Neural progenitor cell (in vitro differentiated cells): ENCODE data around the gene IGSF8. TPM values are rescaled to one million over a fixed set of nuclear protein-coding genes. Genes with fewer than 3 reads are reported as not detected.

Experiments
- DNase-seq: peaks from one replicate; pipeline ENCODE4 v3.0.0-alpha.2; 2016; ENCODE audit warnings: low spot score
- H2AFZ ChIP-seq: fragments of 200-600 bp; sonication (generic); replicated peaks from 2 replicates; pipeline ENCODE4 v1.6.1; 2016; ENCODE audit warnings: antibody characterized with exemption
- H3F3A ChIP-seq: fragments of 200-600 bp; sonication (generic); 2 replicates; pipeline ENCODE4 v1.6.1; 2016; ENCODE audit warnings: antibody characterized with exemption, low read depth
- H3K27ac ChIP-seq: fragments of 200-600 bp; sonication (generic); 2 replicates; pipeline ENCODE4 v1.5.1; 2016; ENCODE audit warnings: mild to moderate bottlenecking
- H3K27me3 ChIP-seq: fragments of 200-600 bp; sonication (generic); 2 replicates; pipeline ENCODE4 v1.6.1; 2016; ENCODE audit warnings: mild to moderate bottlenecking, moderate library complexity
- H3K36me3 ChIP-seq: fragments of 200-600 bp; sonication (generic); 2 replicates; pipeline ENCODE4 v1.5.1; 2016
- H3K4me1 ChIP-seq: fragments of 200-600 bp; sonication (generic); 2 replicates; pipeline ENCODE4 v1.6.1; 2016; ENCODE audit warnings: mixed run types
- H3K4me2 ChIP-seq: fragments of 200-600 bp; sonication (generic); 2 replicates; pipeline ENCODE4 v1.6.1; 2016
- H3K4me3 ChIP-seq: fragments of 200-600 bp; sonication (generic); 2 replicates; pipeline ENCODE4 v1.5.1; 2016
- H3K79me2 ChIP-seq: fragments of 200-600 bp; sonication (generic); 2 replicates; pipeline ENCODE4 v1.6.1; 2016; ENCODE audit warnings: low read depth
- H3K9ac ChIP-seq: fragments of 200-600 bp; sonication (generic); 2 replicates; pipeline ENCODE4 v1.6.1; 2016
- H3K9me3 ChIP-seq: fragments of 200-600 bp; sonication (generic); 2 replicates; pipeline ENCODE4 v1.5.1; 2016; ENCODE audit warnings: low read depth
- H4K20me1 ChIP-seq: fragments of 200-600 bp; sonication (generic); 2 replicates; pipeline ENCODE4 v1.6.1; 2016; ENCODE audit warnings: low read depth
- H3K27ac Mint-ChIP-seq: 3 replicates; pipeline ENCODE4 v1.8.0; 2021; ENCODE audit warnings: mixed read lengths
- H3K27me3 Mint-ChIP-seq: 2 replicates; pipeline ENCODE4 v1.8.0; 2022; ENCODE audit warnings: low read depth, mild to moderate bottlenecking, inconsistent platforms, moderate library complexity, mixed read lengths; ENCODE audit not compliant: insufficient read depth
- H3K36me3 Mint-ChIP-seq: 3 replicates; pipeline ENCODE4 v1.8.0; 2021; ENCODE audit warnings: mixed read lengths
- H3K4me1 Mint-ChIP-seq: 3 replicates; pipeline ENCODE4 v1.8.0; 2021; ENCODE audit warnings: mixed read lengths
- H3K4me3 Mint-ChIP-seq: 3 replicates; pipeline ENCODE4 v1.8.0; 2021; ENCODE audit warnings: mild to moderate bottlenecking, moderate library complexity, mixed read lengths
- H3K9me3 Mint-ChIP-seq: 3 replicates; pipeline ENCODE4 v1.8.0; 2020; ENCODE audit warnings: mixed read lengths
- CTCF ChIP-seq: fragments of 200-600 bp; sonication (generic); IDR thresholded peaks from 2 replicates; pipeline ENCODE4 v1.5.1; 2017; ENCODE audit warnings: antibody characterized with exemption, mild to moderate bottlenecking
- EZH2 ChIP-seq: fragments of 200-600 bp; sonication (generic); IDR thresholded peaks from 2 replicates; pipeline ENCODE4 v1.6.1; 2017; ENCODE audit warnings: antibody characterized with exemption, mild to moderate bottlenecking, moderate library complexity
- EZH2phosphoT487 ChIP-seq: fragments of 200-600 bp; sonication (generic); IDR thresholded peaks from 2 replicates; pipeline ENCODE4 v1.6.1; 2017; ENCODE audit warnings: antibody characterized with exemption
- total RNA-seq: library from RNA; depleted of rRNA; stranded (reverse); fragments of >200 nt; gene quantifications from 2 replicates; pipeline ENCODE4 v1.2.3, GENCODE V29; 2015; ENCODE audit warnings: low replicate concordance

IGSF8 gene
- total RNA-seq, 1 donor from 2014 or later = 9.4 TPM

- Mint-ChIP-seq H3K27me3 (peaks cover 38% of the 10 kb centered on the region), H3K36me3 (no peaks in the 10 kb centered on the region), H3K4me1 (peaks cover 19% of the 10 kb centered on the region), H3K9me3 (peaks cover 2% of the 10 kb centered on the region), H3K27ac (no peak overlapping the region), H3K4me3 (peak overlapping the region; percentile 59)
- Histone ChIP-seq H4K20me1 (no peaks in the 10 kb centered on the region), H3K9ac (no peak overlapping the region), H3K9me3 (no peaks in the 10 kb centered on the region), H3K79me2 (no peaks in the 10 kb centered on the region), H2AFZ (no peak overlapping the region), H3K36me3 (no peaks in the 10 kb centered on the region), H3K27me3 (peaks cover 63% of the 10 kb centered on the region), H3K4me1 (no peaks in the 10 kb centered on the region), H3K4me2 (no peak overlapping the region), H3K27ac (no peak overlapping the region), H3K4me3 (no peak overlapping the region), H3F3A (no peaks in the 10 kb centered on the region)
- DNase-seq = peak; percentile 92
- TF ChIP-seq EZH2 = peak; percentile 43
- TF ChIP-seq EZH2phosphoT487 = no peak
- peak; percentile 92 for TF ChIP-seq CTCF
These were observed 12.5 kb downstream of the IGSF8 start for GRCh38 chr1:160085686-160086455.

- Histone ChIP-seq H3F3A (no peaks in the 10 kb centered on the region), H3K9ac (no peak overlapping the region), H3K4me3 (no peak overlapping the region), H3K36me3 (no peaks in the 10 kb centered on the region), H3K4me2 (no peak overlapping the region), H2AFZ (no peak overlapping the region), H3K4me1 (no peaks in the 10 kb centered on the region), H4K20me1 (no peaks in the 10 kb centered on the region), H3K27me3 (peaks cover 73% of the 10 kb centered on the region), H3K9me3 (no peaks in the 10 kb centered on the region), H3K27ac (no peak overlapping the region), H3K79me2 (no peaks in the 10 kb centered on the region)
- H3K9me3 Mint-ChIP-seq = peaks cover 2% of the 10 kb centered on the region
- H3K27me3 Mint-ChIP-seq = peaks cover 40% of the 10 kb centered on the region
- DNase-seq = no peak
- H3K4me3 Mint-ChIP-seq = no peak overlapping the region
- peaks cover 19% of the 10 kb centered on the region for H3K4me1 Mint-ChIP-seq
- TF ChIP-seq EZH2 (no peak), EZH2phosphoT487 (no peak), CTCF (no peak)
- H3K27ac Mint-ChIP-seq = no peak overlapping the region
- H3K36me3 Mint-ChIP-seq = no peaks in the 10 kb centered on the region
These were observed 13.6 kb downstream of the IGSF8 start for GRCh38 chr1:160084771-160085321.

- H3K9me3 Mint-ChIP-seq = peaks cover 2% of the 10 kb centered on the region
- H2AFZ ChIP-seq = peak overlapping the region; percentile 89
- H3K4me1 Mint-ChIP-seq = peaks cover 19% of the 10 kb centered on the region
These were observed 14.2 kb downstream of the IGSF8 start for GRCh38 chr1:160083968-160084770.

More at GRCh38 chr1:160083968-160084770, 14.2 kb downstream of the IGSF8 start:
- Histone ChIP-seq H3F3A (no peaks in the 10 kb centered on the region), H3K9ac (no peak overlapping the region), H3K4me3 (peak overlapping the region; percentile 47), H3K9me3 (no peaks in the 10 kb centered on the region), H3K4me1 (no peaks in the 10 kb centered on the region), H3K27ac (no peak overlapping the region), H4K20me1 (no peaks in the 10 kb centered on the region), H3K27me3 (peaks cover 80% of the 10 kb centered on the region), H3K36me3 (no peaks in the 10 kb centered on the region), H3K4me2 (peak overlapping the region; percentile 78), H3K79me2 (no peaks in the 10 kb centered on the region)
- H3K27ac Mint-ChIP-seq = no peak overlapping the region
- H3K27me3 Mint-ChIP-seq = peaks cover 40% of the 10 kb centered on the region
- DNase-seq = peak; percentile 78
- H3K36me3 Mint-ChIP-seq = no peaks in the 10 kb centered on the region
- TF ChIP-seq CTCF (peak; percentile 74), EZH2phosphoT487 (no peak), EZH2 (peak; percentile 48)
- H3K4me3 Mint-ChIP-seq = peak overlapping the region; percentile 57
